HG02852 (cell line): ENCODE results near the gene RERE.

Experiments used
- ATAC-seq: cut with Tn5 transposase; IDR thresholded peaks from one replicate; pipeline ENCODE4 v1.9.1; 2021; ENCODE audit warnings: mild to moderate bottlenecking, moderate library complexity; ENCODE audit not compliant: unreplicated experiment

Gene RERE

DNA sequence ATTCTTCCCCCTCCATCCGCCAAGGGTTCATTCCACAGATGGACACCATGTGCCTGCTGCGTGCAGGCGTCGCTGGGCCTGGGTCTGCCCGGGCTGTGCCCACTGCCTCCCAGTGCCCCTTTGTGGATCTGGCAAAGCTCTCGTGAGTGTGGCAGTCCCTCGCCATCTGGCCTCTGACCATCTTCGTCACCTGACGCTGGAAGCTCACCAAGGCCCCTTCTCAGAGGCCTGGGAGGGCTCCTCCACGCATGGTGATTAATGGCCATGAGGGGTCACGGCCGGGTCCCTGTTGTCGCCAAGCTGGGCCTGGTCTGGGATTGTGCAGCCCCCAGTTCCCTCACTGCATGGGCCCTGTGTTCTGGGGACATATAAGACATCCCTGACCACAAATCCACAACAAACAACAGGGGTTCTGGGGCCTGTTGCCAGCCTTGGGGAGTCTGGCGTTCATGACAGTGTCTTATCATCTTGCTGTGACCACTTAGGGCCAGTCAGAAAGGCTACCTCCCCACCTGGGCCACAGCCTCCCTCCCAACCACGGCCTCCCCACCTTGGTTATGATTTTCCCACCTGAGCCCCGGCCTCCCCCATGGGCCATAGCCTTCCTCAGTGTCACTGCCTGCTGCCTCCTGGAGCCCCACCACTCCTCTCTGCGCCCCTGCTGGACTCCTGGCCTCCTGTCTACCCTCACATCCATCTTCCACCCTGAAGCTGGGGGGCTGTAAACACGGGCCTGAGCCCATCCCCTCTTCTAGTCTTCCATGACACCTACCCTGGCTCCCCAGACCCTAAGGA lies 471.6 kb downstream of the RERE start:
- no peak for ATAC-seq

DNA sequence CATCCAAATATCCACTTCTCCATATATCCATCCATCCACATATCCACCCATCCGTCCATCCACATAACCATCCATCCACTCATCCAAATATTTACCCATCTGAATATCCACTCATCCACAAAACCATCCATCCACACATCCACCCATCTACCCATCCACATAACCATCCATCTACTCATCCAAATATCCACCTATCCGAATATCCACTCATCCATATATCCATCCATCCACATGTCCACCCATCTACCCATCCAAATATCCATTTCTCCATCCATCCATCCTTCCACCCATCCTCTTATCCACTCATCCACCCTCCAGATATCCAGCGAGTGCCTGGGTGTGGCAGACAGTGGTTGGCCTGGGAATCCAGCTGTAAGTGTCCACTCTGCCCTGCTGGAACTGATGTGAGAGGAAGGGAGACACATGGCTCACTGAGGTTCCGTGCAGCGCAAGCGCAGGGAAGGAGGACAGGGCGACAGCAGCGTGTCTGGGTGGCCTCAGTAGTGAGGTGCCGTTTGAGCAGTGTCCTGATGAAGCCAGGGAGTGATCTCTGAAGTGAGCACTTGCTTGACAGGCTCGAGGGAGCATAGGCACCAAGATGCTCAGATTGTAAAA lies 472.4 kb downstream of the RERE start:
- ATAC-seq: no peak

DNA sequence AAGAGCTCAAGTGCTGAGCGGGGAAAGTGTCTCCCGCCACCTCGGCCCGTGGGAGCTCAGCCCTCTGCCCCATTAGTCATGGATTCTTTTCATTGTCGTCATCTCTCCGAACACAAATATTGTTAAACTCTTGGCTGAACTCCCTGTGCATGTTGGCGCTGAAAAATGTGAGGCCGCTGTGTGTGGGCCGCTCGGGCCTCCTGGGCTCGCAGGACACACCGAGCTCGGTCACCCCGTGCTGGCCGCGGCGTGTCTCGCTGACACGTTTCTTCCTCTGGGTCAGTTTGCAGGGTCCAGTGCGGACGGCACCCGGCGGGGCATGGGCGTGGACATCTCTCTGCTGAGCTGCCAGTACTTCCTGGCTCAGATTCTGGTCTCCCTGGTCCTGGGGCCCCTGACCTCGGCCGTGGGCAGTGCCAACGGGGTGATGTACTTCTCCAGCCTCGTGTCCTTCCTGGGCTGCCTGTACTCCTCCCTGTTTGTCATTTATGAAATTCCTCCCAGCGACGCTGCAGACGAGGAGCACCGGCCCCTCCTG lies 473.9 kb downstream of the RERE start:
- no peak for ATAC-seq

DNA sequence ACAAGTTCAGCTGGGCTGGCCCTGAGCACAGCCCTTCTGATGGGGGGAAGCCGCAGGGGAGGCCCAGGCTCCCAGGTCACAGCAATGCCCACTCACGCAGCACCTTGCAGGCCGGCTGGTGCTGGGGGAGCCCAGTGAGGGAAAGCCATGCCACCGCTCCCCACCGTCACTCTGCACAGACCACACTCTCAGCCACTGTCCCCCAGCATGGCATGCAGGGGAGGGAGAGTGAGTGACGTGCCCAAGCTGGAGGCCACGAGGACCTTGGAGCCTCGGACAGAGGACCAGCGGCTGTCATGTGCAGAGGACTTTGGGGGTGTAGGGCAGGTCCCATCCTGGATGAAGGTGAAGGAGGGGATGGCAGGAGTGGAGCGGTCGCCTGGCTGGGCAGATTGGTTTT lies 474.4 kb downstream of the RERE start:
- ATAC-seq: no peak

DNA sequence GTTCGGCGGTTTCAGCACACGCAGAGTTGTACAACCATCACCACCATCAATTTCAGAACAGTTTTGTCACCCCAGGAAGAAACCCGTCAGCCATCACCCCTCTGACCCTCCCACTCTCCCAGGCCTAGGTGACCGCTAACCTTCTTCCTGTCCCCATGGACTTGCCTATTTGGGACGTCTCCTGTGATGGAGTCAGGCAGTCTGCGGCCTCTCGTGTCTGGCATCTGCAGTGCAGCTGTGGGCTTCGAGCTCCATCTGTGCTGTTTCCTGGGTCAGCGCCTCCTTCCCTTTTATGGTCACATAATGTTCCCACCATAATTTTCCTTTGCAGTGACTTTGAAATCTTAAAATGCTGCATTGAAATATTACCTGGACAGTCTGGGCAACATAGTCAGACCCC lies 475.1 kb downstream of the RERE start:
- ATAC-seq: no peak

DNA sequence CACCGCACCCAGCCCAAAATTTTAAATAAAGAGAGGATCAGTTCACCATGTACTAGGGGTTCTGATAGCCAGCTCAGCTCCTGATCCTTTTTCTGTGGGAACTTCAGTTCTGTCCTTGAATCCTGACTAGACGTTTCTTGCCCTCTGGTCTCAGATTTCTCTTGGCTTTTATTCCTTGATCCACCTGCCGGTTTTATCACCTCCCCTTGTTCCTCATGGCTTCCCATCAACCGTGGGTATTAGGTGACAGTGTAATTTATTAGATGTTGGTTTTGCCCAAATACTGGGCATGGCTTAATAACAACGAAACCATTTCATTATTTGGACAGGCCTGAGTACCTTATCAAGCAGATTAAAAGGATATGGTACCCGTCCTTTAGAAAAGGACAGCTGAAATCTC lies 477.0 kb downstream of the RERE start:
- no peak for ATAC-seq

DNA sequence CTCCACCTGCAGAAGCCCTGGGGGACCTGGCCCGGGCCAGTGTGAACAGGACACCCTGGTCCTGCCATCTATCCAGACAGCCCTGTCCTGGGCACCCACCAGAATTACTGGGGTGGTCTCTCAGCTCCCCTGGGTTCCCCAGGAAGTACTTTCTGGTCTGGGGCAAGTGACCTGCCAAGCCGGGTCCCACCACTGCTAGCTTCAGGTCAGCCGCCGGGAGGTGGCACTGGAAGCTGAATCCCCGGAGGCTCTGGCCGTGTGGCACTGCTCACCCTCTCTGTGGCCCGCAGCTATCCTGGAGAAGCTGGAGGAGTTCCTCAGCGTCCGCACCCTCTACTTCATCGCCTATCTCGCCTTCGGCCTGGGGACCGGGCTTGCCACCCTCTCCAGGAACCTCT lies 478.2 kb downstream of the RERE start:
- no peak for ATAC-seq

DNA sequence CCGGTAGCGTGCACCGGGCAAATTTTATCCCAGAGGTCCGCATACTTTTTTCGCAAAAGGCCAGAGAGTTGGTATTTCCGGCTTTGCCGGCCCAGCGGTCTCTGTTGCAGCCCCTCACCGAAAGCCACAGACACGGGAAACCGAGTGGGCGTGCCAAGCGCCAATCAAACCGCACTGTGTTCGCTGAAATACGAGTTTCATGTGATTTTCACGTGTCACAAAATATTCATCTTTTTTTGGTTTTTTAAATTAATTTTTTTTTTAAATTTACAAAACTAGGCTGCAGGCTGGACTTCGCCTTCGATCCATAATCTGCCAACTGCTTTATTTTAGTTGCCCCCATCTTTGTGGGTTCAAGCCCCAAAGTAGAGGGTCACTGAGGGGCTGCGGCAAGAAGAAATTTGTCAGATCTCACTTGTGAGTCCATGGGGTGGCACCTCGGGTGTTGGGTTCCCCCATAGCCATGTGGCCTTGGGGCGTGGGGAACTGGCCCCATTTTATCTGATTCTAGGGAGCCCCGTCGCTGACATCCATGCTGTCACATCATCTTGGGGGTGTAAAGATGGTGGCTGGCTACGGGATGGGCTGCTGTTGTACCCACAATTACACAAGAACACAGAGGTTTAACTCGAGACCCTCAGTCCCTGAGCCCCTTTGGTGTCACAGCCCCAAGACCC lies 478.8 kb downstream of the RERE start:
- ATAC-seq: no peak

DNA sequence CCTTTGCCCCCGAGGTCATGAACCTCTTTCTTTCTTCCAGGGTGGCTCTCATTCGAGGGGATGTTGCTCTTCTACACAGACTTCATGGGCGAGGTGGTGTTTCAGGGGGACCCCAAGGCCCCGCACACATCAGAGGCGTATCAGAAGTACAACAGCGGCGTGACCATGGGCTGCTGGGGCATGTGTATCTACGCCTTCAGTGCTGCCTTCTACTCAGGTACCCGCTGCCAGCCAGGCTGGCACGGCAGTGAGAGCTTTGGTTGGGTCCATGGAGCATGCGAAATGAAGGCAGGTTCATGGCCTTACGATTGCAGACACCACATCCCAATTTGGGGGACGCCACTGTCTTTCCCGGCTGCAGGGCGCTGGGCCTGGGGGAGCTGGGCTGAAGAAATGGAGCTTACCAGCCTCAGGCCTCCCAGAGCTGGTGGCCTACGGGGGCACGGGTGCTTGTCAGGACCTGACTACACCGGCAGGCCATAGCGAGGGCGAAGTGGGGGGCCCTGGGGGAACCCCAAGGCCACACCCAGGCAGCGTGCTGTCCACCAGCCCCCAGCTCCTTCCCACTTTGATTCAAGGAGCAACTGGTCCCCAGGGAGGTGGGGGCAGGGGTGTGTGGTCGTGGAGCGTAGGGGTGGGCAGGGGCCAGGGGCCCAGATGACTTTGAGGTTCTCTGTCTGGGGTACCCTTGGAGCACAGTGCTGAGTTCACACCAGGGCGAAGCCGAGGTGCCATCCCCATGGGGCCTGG lies 479.5 kb downstream of the RERE start:
- ATAC-seq: no peak

DNA sequence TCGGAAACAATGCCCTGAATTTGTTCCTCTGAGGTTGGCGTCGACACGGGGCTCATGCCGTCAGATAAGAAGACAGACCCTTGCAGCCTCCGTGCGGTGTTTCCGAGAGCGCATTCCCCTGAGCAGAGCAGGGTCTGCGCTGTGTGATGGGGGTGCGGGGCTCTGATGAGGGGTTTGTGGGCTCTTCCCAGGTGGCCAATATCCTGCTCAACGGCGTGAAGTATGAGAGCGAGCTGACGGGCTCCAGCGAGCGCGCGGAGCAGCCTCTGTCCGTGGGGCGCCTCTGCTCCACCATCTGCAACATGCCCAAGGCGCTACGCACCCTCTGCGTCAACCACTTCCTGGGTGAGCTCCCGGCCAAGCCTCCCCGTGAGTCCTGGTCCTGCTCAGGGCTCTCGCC lies 482.2 kb downstream of the RERE start:
- no peak for ATAC-seq

DNA sequence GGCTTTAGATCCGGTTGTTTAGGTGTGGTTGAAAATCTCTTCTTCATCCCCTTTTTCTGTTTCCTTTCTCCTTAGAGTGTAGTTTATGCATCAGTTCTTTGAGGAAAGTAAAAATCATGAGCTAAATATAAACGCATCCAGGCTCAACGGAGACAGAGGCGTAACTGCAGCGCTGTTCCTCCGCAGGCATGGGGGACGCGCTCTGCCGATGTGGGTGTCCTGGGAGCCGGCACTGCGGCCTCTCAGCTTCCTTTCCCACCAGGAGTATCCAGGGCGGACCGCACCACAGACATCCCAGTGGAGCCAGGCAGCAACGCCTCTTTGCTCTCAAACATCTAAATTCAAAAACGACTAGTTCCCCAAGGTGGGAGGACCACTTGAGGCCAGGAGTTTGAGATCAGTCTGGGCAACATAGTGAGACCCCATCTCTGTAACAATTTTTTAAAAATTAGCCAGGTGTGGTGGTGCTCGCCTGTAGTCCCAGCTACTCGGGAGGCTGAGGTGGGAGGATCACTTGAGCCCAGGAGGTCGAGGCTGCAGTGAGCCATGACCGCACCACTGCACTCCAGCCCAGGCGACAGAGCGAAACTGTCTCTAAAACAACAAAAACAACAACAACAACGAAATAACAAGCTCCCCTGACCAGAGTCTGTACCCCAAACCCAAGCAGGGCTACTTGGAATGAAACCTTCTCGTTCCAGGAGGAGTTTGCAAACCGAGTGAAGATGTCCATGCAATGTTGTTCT lies 483.2 kb downstream of the RERE start:
- no peak for ATAC-seq

DNA sequence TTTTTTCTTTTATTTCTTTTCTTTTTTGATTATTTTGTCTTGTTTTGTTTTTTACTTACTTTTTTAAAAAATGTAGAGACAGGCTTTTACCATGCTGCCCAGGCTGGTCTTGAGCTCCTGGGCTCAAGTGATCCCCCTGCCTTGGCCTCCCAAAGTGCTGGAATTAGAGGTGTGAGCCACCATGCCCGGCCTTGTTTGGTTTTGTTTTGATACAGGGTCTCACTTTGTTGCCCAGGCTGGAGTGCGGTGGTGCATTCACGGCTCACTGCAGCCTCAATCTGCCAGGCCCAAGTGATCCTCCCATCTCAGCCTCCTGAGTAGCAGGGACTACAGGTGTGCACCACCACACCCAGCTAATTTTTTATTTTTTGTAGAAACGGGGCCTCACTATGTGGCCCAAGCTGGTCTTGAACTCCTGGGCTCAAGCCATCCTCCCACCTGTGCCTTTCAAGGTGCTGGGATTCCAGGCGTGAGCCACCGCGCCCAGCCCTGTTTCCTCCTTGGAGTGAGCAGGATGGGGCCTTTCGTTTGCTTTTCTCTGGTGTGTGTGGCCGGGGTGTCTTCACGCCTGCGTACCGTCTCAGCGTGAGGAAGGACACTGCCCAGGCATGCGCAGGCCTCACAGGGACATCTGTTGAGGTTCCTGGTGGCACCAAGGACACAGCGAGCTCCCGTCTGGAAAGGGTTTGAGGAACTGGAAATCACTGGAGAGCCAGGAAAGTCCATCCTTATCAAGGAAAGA lies 484.0 kb downstream of the RERE start:
- ATAC-seq: no peak

DNA sequence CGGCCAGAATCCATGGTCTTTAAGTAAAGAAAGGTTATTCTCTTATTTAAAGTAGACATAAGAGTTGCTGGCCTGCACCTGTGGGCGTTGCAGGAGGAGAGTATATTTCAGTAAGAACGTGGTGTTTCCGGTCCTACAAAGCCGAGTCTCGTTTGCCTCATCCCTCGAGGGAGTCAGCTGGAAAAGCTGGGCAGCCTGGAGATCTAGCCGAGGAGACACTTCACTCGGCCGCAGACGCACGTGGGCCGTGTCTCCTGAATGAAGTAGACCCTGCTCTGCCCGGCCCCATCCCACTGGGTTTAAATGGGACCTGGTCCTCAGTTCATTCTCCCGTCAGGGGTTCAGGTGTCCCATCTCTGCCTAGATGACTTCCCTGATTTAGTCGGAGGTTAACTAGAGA lies 484.6 kb downstream of the RERE start:
- ATAC-seq: no peak

DNA sequence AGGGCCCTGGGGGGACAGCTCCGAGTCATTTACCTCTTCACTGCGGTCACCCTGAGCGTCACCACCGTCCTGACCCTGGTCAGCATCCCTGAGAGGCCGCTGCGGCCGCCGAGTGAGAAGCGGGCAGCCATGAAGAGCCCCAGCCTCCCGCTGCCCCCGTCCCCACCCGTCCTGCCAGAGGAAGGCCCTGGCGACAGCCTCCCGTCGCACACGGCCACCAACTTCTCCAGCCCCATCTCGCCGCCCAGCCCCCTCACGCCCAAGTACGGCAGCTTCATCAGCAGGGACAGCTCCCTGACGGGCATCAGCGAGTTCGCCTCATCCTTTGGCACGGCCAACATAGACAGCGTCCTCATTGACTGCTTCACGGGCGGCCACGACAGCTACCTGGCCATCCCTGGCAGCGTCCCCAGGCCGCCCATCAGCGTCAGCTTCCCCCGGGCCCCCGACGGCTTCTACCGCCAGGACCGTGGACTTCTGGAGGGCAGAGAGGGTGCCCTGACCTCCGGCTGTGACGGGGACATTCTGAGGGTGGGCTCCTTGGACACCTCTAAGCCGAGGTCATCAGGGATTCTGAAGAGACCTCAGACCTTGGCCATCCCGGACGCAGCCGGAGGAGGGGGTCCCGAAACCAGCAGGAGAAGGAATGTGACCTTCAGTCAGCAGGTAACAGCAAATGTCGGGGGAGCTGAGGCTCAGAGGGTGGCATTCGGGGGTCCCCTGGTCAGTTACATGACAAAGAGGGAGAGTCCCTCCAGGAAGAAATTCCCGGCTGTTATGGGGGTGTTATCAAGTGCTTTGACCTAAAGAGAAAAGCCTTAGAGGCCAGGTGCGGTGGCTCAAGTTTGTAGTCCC lies 486.9 kb downstream of the RERE start:
- ATAC-seq: no peak

DNA sequence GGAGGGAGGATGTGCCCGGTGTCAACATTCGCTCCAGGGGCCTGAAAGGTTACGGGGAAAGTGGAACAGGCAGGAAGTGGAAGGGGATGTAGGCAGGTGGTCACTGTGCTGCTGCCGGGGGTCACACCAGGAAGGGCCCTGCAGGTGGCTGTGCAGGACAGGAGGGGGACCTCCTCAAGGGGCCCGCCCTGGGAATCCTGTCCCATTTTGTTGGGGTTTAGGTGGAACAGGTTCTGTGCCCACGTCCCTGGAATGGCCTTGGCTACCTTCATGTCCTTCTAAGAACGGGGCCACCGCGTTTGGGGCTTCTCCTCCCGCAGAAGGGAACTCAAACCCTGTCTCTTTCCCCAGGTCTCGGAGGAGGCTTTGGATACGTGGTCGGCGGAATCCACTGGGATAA lies 487.6 kb downstream of the RERE start:
- no peak for ATAC-seq

DNA sequence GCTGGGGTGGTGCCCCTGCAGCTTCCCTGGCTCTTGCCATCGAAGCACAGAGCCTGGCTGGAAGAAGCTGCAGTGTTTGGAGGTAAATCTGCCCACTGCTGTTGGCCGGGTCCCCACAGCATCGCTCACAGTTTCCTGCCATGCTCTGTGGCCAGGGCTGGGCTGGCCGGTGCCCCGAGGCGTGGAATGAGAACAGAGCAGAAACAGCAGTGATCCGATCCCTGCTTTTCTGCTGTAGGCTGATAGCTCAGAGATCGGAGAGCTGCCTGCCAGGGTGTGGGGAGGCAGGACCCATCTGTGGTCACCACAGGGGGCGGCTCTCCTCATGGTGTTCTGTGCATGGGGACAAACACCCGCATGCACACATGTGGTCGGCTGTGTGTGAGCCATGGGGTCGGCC lies 488.0 kb downstream of the RERE start:
- ATAC-seq: no peak

DNA sequence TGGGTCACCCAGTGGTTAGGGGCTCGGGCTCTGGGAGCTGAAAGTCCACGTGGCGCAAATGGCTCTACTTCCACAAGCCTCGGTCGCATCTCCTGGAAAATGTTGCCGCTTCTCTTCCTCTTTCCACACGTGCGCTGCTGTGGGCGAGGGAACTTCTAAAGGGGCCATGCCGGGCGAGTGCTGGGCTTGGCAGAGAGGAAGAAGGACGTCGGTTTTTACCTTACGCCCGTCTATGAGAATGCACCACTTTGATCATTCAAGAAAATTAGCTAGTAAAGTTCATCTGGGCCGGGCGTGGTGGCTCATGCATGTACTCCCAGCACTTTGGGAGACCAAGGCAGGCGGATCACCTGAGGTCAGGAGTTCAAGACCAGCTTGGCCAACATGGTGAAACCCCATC lies 489.2 kb downstream of the RERE start:
- ATAC-seq: no peak

DNA sequence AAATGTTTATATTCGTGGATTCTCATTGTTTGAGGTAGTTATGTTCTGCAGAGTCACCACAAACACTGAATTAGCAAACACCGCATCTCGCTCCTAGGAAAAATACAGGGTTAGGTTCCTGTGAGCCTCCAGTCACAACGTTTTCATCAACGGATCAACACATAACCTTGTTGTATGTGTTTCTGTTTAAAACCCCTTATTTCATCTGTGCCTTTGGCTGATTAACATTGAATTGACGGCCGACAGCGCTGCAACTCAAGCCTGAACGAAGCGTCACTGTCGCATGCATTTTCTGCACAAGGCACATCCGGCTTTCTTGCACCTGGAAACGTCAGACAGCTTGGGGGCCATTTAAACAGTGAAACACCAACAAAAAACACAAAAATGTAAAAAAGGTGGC lies 491.2 kb downstream of the RERE start:
- no peak for ATAC-seq

DNA sequence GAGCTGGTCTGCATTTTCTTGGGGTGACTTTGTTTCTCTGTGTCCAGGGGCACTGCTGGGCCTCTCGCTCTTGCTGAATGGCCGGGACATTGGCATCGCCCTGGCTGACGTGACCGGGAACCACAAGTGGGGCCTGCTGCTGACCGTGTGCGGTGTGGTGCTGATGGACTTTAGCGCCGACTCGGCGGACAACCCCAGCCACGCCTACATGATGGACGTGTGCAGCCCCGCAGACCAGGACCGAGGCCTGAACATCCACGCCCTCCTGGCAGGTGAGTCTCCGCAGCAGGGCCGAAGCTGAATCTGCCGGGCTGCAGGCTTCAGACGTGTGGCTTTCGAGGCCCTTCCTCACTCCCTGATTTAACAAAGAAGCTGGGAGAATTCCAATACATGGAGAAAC lies 491.7 kb downstream of the RERE start:
- no peak for ATAC-seq
